Stomach (tissue), 4 donors: ENCODE results near the gene VAPA.

Experiments used
- POLR2A ChIP-seq, 4 donors: fragments of 450-650 bp; IDR thresholded peaks; one replicate each; pipeline ENCODE4 v1.6.1; 2016; ENCODE audit warnings: antibody characterized with exemption in 4 of 4, control low read depth in 2 of 4, mild to moderate bottlenecking in 1 of 4, moderate library complexity in 1 of 4
- TF ChIP-seq, protein P1 (sequence below), 7 experiments: fragments of 450-650 bp in 4 of 7; fragments of 200-600 bp in 3 of 7; sonication (generic) in 3 of 7; IDR thresholded peaks; one replicate each; pipeline ENCODE4 v1.5.1; 2016 to 2019; ENCODE audit warnings: antibody characterized with exemption in 7 of 7, control low read depth in 2 of 7, mild to moderate bottlenecking in 1 of 7

DNA sequence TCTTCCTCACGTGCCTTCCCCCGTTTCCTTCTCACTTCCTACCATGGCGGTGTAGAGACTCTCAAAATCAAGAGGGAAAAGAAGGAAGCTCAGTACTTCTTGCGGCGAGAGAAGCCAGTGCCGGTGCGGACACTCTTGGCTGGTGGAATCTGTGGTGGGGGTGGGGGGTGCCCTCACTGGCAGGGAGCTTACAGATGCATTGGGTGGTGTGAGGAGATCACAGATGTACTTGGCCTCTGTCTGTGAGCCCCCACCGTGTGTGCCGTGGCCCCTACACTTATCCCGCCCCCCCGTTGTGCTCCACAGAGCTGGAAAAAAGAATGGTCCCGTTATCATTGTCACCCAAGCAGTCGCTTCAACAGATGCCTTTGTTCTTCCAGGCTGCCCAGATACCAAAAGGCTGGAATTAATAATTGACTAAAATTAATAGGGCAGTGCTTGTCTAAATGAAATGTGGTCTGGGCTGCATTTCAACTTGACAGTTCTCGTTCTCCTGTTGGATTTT is 79.8 kb downstream of the VAPA start:
- TF ChIP-seq, protein P1, sequence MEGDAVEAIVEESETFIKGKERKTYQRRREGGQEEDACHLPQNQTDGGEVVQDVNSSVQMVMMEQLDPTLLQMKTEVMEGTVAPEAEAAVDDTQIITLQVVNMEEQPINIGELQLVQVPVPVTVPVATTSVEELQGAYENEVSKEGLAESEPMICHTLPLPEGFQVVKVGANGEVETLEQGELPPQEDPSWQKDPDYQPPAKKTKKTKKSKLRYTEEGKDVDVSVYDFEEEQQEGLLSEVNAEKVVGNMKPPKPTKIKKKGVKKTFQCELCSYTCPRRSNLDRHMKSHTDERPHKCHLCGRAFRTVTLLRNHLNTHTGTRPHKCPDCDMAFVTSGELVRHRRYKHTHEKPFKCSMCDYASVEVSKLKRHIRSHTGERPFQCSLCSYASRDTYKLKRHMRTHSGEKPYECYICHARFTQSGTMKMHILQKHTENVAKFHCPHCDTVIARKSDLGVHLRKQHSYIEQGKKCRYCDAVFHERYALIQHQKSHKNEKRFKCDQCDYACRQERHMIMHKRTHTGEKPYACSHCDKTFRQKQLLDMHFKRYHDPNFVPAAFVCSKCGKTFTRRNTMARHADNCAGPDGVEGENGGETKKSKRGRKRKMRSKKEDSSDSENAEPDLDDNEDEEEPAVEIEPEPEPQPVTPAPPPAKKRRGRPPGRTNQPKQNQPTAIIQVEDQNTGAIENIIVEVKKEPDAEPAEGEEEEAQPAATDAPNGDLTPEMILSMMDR (IDR thresholded peaks at IDR 0.05) = no peak
- TF ChIP-seq POLR2A (IDR thresholded peaks at IDR 0.05) = no peak
